IPS-NIHi7 (cell line): ENCODE data around the gene VSX2.
"Not testable (repeated sequence)": the region's sequence is repeated elsewhere in the genome, so short reads cannot be mapped to it uniquely, and the experiment has no call there.

Experiments
- DNase-seq: peaks from one replicate; pipeline ENCODE4 v3.0.0; 2012; ENCODE audit warnings: mixed read lengths; ENCODE audit errors: extremely low spot score

VSX2 gene

DNA sequence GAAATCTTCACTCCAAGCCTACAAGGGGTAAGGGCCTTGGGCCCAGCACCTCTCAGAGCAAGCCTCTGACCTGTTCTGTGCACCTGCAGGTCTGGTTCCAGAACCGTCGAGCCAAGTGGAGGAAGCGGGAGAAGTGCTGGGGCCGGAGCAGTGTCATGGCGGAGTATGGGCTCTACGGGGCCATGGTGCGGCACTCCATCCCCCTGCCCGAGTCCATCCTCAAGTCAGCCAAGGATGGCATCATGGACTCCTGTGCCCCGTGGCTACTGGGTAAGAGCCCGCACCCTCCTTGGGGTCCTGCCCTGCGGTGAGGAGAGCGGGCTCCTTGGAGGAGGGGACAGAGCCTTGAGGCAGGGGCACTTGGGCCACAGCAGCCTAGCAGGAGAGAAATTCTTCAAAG lies 20.3 kb downstream of the VSX2 start:
- no peak for DNase-seq

DNA sequence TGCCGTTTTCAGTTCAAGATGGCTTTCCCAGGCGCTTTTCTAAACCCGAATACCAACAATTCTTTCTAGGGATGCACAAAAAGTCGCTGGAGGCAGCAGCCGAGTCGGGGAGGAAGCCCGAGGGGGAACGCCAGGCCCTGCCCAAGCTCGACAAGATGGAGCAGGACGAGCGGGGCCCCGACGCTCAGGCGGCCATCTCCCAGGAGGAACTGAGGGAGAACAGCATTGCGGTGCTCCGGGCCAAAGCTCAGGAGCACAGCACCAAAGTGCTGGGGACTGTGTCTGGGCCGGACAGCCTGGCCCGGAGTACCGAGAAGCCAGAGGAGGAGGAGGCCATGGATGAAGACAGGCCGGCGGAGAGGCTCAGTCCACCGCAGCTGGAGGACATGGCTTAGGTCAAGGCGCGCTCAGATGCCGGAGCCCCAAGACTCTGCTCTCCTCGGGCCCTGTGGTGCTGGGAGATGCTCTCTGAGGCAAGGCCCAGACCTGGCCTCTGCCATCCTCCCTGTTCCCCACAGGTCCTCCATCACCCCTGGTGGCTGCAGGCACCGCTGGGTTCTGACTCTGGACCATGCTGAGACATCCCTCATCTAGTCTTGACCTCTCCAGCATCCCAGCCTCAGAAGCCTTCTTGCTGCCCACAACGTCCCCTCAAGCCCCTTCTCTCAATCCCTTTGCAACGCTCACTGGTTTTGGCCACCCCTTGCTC lies 21.4 kb downstream of the VSX2 start:
- no peak for DNase-seq

DNA sequence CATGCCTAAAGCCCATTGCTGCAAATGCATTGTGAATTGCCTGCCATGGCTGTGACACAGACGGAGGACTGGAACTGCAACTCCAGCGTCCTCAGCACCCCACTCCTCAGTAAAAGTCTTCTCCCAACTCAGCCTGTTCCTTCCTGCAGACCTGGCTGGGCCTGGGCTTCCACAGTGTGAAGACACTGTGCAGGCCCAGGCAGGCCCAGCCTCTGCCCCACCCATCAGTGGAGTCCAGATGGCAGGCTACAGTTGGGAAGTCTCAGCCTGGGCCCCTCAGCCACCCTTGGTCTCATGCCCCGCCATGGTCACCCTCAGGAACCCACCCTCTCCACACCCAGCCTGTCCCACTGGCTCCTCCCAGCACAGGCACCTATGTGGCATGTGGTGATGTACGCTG lies 22.0 kb downstream of the VSX2 start:
- DNase-seq: no peak

DNA sequence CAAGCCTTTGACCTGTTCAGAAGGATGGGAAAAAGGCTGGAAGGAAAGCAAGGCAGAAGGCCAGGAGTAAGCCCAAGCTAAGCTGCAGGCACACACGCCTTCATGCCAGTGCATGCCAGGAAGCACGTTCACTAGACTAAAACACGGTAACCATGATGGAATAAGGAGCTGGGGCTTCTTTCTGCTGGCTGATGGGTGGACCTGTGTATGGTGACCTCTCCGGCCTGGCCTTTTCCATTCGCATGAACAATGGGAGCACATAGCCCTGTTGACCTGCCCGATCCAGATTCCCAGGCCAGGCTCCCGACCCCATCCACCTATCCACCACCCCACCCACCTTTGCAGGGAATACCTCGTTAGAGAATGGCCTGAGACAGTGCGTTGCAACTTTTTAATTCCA lies 22.8 kb downstream of the VSX2 start:
- no peak for DNase-seq

DNA sequence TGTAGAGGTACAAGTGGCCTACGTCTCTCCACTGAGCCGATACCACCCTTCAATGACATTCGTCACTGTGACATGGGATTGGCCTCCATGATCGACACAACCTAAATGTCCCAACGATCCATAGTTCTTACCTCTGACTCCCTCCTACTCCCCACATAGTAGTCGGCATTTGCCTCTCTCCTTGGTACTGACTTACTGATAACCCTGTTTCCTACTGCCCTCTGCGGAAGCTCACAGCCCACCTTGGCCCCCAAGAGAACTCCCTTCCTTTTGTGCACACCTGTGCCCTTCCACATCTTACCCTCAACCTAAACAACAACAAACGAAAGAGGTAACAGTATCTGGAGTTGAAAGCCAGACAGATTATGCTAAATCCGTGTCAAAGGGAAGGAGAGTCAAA lies 23.9 kb downstream of the VSX2 start:
- no peak for DNase-seq

DNA sequence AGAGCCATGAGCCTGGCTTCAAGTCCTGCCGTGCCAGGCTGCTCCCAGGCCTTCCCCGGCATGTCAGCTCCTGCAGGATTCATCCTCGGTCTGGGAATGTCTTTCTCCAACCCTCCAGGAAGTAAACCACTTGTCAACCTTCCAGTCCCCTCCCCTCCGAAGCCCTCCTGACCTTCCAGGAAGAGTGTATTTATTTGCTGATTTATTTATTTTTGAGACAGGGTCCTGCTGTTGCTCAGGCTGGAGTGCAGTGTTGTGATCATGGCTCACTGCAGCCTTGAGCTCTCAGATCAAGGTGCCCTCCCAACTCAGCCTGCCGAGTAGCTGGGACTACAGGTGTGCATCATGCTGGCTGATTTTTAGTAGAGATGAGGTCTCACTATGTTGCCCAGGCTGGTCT lies 24.7 kb downstream of the VSX2 start:
- DNase-seq: no peak

DNA sequence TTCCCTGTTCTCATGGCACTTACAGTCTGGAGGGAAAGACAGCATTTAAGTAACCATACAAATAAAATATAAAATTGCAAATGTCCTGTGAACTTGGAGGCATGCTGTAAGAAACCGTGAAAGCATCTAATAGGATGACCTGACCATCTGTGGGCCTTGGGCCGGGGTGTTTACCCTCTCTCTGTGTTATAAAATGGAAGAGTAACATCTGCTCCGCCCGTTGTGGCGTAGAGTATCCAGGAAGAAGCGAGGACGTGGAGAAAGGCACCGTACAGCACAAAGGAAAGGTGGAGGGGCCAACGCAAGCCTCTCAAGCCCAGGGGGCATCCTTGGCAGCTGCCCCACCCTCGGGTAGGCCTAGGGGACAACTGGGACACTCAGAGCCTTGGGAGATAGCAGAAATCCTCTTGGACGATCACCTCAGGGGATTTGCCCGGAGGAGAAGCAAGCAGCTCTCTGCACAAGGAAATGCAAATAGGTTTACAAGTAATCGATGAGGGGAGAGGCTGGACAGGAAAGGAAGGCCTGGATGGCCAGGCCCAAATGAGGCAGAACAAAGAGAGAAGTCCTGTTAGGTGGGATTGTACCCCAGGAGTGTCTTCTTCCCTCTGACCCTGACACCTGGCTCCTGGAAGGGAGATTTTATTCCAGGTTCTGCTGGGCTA lies 26.2 kb downstream of the VSX2 start:
- no peak for DNase-seq

DNA sequence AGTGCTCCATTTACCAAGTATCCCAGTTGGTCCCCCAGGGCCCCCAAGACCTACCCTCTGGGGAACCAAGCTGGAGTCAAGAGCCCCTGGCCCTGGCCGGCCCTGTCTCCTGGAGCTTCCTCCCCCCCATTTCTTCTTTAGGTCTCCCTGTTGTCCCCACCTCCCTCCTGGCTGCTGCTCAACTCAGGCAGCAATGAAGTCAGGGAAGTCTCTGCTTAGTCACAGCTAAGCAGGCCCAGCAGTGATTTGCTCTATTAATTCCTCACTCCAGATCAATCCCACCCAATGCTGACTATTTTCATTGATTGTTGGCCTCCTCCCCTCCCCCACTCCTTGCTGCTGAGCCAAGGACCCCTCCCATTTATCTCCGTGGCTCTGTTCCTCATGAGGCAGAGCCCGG lies 28.3 kb downstream of the VSX2 start:
- no peak for DNase-seq

DNA sequence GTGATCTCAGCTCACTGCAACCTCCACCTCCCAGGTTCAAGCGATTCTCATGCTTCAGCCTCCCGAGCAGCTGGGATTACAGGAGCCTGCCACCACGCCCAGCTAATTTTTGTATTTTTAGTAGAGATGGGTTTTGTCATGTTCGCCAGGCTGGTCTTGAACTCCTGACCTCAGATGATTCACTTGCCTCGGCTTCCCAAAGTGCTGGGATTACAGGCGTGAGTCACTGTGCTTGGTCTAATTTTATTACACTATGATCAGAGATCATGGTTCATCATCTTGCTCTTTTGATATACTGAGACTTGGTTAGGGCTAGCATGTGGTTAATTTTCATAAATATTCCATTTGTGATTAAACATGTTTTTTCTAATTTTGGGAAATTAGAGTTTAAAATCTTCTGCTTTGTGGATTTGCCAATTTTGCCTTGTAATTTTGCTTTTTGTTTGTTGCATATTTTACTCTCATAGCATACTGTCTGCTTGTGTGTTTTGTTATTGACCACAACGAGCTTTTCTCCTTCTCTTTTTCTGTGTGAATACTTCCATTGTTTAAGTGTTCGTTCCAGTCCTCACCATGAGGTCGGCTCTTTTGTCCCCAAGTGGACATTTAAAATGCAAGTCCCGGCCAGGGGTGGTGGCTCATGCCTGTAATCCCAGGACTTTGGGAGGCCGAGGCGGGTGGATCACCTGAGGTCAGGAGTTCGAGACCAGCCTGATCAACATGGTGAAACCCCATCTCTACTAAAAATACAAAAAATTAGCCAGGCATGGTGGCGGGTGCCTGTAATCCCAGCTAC lies 31.3 kb downstream of the VSX2 start:
- DNase-seq: not testable (repeated sequence)

DNA sequence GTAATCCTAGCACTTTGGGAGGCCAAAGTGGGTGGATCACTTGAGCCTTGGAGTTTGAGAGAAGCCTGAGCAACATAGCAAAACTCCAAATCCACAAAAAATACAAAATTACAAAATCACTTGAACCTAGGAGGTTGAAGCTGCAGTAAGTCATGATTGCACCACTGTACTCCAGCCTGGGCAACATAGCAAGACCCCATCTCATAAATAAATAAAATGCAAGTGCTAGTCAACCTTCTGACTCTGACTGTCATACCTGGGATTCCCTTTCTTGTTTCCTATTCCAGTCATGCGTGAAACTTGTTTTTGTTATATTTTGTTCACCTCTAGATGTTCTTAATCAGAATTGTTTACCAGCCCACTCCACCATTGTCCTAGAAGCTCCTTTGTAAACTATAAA lies 32.1 kb downstream of the VSX2 start:
- no peak for DNase-seq

DNA sequence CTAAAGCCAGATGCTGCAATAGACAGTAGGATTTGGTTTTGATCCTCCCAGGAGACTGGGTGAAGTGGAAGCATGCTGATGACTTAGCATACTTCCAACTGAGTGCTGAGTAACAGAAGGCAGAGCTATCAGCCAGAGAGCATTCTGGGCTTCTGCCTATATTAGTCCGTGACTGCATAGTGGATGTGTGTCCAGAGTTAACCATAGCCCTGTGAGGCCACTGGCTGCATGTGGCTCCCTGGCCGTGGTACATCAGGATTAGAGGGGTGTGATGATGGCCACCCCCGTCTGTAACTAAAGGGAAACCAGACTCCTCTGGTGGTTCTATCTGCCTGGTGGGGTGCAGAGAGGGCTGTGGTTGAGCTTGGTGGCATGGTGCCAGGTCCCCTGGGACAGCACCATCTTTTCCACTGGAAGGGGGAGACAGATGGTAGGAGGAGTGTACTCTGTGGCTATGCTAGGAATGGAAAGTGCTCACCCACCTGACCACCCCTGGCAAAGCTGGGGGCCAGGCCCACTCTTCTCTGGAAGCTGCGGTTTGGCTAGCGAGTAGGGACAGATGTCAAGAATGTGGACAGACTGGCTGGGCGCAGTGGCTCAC lies 36.1 kb downstream of the VSX2 start:
- no peak for DNase-seq

DNA sequence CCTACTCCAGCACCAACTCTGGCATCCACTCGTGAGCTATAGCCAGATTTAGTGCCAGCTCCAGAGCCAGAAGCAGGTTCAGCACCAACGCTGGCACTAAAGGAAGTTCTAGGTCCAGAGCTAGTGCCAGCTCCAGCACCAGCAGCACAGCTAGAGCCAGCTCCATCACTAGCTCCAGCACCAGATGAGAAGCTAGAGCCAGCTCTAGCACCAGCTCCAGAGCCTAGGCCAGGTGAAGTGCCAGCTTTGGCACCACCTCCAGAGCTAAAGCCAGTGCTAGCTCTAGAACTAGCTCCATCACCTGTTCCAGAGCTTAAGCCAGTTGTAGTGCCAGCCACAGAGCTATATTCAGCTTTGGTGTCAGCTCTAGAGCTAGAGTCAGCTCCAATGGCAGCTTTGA lies 38.8 kb downstream of the VSX2 start:
- DNase-seq: no peak

DNA sequence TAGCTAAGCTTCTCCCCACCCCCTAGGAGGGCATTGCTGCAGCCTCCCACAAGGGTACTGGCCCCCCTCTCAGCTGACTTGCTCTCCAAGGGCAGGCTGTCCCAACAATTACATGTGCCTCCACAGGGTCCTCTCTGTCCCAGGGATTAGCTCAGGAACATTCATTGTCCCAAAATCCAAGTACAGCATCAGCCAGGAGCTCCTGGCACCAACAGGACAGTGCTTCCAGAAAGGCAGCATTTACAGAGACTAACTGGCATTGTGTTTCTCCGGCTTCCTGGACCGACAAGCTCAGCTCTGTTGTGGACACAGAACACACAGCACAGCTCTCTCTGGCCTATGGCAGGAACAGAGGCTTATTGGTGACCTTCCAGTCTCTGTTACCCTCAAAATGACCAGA lies 41.8 kb downstream of the VSX2 start:
- DNase-seq: no peak

DNA sequence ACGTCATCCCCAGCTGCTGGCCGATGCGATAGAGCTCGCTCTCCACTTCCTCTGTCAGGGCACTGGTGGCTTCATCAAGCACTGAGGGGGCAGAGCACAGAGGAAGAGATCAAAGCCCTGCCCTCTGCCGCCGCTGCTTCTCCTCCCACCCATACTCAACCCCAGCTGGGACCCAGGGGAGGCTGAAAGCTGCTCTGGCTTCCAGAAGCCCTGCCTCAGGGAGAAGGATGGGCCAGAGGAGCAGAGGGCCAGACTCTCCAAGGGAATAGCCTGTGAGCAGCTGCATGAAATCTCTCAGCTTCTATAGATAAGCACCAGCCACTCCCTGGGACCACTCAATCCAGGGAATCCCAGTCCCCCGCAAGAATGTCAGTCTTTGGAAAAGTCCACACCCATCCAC lies 47.5 kb downstream of the VSX2 start:
- DNase-seq: no peak

DNA sequence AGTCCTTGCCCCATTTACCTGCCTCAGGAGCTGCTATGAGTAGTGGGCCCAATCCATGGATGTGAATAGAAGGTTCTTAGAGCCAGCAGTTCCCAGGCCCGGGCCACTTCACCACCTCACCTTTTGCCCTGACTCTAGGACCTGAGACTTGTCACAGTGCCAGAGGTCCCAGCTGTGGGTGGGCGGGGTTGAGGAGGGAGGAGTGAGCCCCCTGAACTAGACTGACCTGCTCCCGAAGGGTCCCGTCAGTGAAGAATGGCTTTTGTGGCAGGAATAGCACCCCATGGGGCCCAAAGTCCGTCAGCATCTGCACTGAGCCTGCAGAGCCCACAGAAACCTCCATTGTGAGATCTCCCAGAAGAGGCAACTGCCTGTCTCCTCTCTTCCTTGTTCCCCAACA lies 50.6 kb downstream of the VSX2 start:
- DNase-seq: no peak

DNA sequence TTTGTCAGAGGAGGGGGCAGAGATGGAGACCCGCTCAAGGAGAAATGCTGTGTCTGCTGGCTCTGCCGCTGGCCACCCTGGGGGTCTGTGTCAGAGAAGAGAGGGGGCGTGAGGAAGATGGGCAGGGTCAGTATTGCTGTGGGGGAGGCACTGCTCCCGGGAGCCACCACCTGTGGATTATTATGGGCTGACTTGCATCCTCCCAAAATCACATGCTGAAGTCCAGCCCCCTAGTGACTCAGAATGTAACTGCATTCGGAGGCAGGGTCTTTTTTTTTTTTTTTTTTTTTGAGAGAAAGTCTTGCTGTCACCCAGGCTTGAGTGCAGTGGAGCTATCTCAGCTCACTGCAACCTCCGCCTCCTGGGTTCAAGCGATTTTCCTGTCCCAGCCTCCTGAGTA lies 51.2 kb downstream of the VSX2 start:
- DNase-seq: peak; percentile 66

DNA sequence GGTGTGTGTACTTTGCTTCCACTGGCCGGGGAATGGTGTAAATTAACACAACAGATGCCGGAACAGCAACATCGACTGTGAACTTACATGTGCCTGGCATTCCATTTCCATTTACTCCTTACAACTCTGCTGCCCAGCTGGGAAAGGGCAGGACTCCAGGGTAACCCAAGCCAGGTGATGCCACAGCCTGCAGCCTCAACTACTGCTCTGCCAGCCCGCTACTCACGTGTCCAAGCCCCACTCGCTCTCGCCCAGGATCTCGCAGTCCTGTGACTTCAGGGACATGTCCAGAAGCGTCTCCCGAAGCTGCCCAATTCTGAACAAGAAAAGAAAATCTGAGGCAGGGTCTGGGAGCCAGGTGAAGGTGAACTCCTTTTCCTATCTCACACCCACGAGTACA lies 52.8 kb downstream of the VSX2 start:
- DNase-seq: no peak

DNA sequence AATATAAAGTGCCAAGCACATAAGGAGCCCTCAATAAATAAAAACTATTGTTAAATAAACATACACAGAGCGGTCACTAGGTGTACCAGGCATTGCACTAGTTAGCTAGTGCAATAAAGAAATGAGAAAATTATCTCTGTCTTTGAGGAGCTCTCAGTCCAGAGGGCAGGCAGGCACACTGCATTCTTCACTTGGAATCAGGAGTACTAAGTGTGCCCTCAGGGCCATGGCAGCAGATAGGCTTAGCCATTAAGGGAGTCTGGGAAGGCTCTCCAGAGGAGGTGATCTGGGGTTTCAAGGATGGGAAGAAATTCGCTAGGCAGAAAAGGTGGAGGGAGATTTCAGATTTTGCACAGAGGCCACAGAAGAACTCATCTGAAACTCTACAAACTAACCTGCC lies 54.4 kb downstream of the VSX2 start:
- no peak for DNase-seq

DNA sequence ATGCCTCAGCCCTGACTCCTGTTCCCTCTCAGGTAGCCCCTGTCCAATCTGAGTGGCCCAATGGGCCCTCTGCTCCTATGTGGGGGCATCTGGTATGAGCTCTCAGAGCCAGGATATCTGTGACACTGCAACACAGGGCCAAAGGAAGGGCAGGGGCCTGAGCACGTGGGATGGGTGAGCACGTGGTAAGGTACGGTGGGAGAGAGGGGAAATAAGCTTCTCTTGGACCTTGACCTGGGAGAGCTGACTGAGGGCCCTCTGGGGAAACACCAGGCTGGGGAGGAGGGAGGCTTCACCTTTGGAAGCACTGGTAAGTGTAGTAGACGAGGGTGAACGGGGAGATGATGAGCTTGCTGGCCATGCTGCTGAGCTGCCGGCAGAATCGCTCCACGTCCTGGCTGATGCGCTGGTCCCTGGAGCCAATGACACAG lies 56.8 kb downstream of the VSX2 start:
- no peak for DNase-seq

DNA sequence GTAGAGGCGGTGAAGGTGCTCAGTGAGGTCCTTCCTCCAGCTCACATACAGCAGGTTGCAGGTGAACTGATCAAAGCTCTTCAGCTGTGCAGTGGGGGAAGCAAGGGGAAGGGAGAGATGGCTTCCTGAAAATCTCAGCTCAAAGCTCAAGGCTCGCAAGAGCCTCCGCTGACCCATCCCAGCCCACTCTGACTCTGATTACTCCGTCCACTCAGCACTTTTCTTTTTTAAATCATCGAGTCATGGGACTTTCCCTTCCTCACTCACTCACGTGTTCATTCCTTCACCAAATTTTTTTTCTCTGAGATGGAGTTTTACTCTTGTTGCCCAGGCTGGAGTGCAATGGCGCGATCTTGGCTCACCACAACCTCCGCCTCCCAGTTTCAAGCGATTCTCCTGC lies 58.7 kb downstream of the VSX2 start:
- no peak for DNase-seq

DNA sequence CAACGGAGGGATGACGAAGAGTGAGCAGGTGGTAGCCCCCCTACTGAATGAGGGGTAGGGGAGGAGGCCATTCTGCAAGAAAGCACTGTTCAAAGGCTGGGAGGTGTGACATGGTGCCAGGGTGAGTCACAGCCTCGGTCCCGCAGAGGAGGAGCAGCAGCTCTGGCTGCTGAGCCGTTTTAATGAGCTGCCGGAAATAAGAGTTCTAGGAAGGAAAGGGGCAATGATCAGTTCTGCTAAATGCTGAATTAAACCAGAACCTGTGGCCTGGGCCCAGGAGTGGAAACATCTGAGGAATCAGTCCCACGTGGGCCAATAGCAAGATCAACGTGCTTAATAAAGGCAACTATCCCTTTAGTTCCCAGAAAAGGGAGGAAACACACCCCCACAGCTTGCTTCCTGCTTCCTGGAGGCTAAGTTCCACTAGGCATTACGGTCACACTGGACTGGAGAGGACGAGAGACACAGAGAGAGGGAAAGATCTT lies 59.9 kb downstream of the VSX2 start:
- DNase-seq: no peak

DNA sequence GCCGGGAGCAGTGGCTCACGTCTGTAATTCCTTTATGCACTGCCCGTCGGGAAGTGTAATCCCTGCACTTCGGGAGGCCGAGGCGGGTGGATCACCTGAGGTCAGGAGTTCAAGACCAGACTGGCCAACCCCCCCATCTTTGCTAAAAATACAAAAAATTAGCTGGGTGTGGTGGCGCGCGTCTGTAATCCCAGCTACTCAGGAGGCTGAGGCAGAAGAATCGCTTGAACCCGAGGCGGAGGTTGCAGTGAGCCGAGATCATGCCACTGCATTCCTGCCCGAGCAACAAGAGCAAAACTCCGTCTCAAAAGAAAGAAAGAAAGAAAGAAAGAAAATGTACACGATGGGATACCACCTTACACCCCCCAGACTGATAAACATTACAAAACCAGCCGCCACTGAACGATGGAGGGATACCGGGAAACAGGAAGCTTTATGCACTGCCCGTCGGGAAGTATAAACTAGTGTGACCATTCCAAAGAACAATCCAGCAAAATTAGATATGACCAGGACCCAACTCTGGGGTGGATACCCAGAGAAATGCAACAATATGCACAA lies 62.4 kb downstream of the VSX2 start:
- no peak for DNase-seq
